HL-60 (cell line): Measurements from ENCODE around the gene LPAR2.

Experiments used
- CTCF ChIP-seq: IDR thresholded peaks from one replicate; pipeline ENCODE4 v1.5.1; 2011; ENCODE audit warnings: low read length, control low read depth, inconsistent platforms; ENCODE audit not compliant: insufficient read depth
- GABPA ChIP-seq: IDR thresholded peaks from 2 replicates; pipeline ENCODE4 v1.6.1; 2012; ENCODE audit warnings: low read depth
- POLR2AphosphoS5 ChIP-seq: IDR thresholded peaks from 2 replicates; pipeline ENCODE4 v1.6.1; 2012; ENCODE audit warnings: low read depth
- REST ChIP-seq: IDR thresholded peaks from 2 replicates; pipeline ENCODE4 v1.6.1; 2012; ENCODE audit warnings: low read depth; ENCODE audit not compliant: insufficient replicate concordance

DNA sequence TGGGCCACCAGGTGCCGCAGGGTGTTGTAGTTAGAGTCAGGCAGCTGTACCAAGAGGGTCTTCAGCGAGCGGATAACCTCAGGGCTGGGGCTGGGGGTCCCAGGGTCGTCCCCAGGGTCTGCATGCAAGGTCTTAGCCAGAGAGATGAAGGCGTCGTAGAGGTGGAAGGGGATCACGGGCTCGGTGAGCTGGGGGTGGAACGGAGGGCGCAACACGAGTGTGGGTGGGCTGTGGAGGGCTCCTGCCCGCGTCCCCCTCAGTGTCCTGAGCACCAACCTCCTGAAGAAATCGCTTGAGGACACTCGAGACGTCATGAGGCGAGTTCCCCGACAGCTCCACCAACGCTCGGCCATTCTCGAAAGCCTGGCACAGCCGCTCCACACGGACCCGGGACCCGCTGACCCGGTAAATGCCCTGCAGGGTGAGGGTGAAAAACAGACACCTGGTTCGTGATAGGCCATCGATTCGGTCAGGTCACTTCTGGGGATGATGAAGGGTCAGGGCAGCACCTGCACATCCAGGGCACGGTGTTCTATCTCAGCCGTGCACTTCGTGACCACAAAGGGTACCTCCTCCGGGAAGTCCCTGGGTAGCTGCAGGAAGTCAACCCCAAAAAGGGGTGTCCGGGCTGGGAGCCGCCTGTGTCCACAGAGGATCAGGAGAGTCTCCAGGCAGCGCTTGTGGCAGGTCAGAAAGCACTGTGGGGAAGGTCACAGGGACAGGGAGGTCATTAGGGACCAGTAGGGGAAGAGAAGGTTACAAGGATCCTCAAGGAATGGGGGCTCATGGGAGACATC, 6.7 kb upstream of the LPAR2 start:
- TF ChIP-seq CTCF (no peak), REST (no peak), POLR2AphosphoS5 (no peak), GABPA (no peak)
